ENCODE data around the gene MFN2.
"Not testable (repeated sequence)": the region's sequence is repeated elsewhere in the genome, so short reads cannot be mapped to it uniquely, and the experiment has no call there.

GRCh38 chr1:12008355-12008754 lies 28.1 kb downstream of the MFN2 start:
- not testable (repeated sequence) for TF ChIP-seq EZH2 (IDR thresholded peaks at IDR 0.05; ENCODE audit: insufficient read depth, poor library complexity, severe bottlenecking); EZH2phosphoT487 (IDR thresholded peaks at IDR 0.05; ENCODE audit: insufficient read depth, low read depth)

All from GM23248 (cell line).